HEK293 (cell line): ENCODE measurements around the gene TRMT44.

Source experiments
- TCF7L2 ChIP-seq: IDR thresholded peaks from 2 replicates; pipeline ENCODE4 v1.6.1; 2011; ENCODE audit warnings: low read depth, mild to moderate bottlenecking, inconsistent platforms, low read length, moderate library complexity, borderline replicate concordance
- ZBTB7A ChIP-seq: fragments of 450-650 bp; formaldehyde crosslinking; IDR thresholded peaks from 2 replicates; pipeline ENCODE4 v1.5.1; 2016; ENCODE audit warnings: low read depth, missing biosample characterization, missing genetic modification characterization
- ZNF24 ChIP-seq: fragments of 450-650 bp; formaldehyde crosslinking; IDR thresholded peaks from 2 replicates; pipeline ENCODE4 v1.5.1; 2016; ENCODE audit warnings: missing biosample characterization, missing genetic modification characterization
- ZNF529 ChIP-seq: fragments of 450-650 bp; formaldehyde crosslinking; IDR thresholded peaks from 2 replicates; pipeline ENCODE4 v1.5.1; 2017; ENCODE audit warnings: missing genetic modification characterization, missing biosample characterization; ENCODE audit not compliant: insufficient replicate concordance
- ZNF548 ChIP-seq: fragments of 450-650 bp; formaldehyde crosslinking; IDR thresholded peaks from 2 replicates; pipeline ENCODE4 v1.5.1; 2016; ENCODE audit warnings: missing biosample characterization, missing genetic modification characterization
- ZNF785 ChIP-seq: fragments of 450-650 bp; formaldehyde crosslinking; IDR thresholded peaks from 2 replicates; pipeline ENCODE4 v1.5.1; 2016; ENCODE audit warnings: missing biosample characterization, missing genetic modification characterization
- TF ChIP-seq, protein P1 (sequence below): fragments of 450-650 bp; formaldehyde crosslinking; IDR thresholded peaks from 2 replicates; pipeline ENCODE4 v1.5.1; 2016; ENCODE audit warnings: missing biosample characterization, missing genetic modification characterization
- TF ChIP-seq, protein P2 (sequence below): fragments of 450-650 bp; formaldehyde crosslinking; IDR thresholded peaks from 2 replicates; pipeline ENCODE4 v1.5.1; 2016; ENCODE audit warnings: missing biosample characterization, missing genetic modification characterization, low read depth

DNA sequence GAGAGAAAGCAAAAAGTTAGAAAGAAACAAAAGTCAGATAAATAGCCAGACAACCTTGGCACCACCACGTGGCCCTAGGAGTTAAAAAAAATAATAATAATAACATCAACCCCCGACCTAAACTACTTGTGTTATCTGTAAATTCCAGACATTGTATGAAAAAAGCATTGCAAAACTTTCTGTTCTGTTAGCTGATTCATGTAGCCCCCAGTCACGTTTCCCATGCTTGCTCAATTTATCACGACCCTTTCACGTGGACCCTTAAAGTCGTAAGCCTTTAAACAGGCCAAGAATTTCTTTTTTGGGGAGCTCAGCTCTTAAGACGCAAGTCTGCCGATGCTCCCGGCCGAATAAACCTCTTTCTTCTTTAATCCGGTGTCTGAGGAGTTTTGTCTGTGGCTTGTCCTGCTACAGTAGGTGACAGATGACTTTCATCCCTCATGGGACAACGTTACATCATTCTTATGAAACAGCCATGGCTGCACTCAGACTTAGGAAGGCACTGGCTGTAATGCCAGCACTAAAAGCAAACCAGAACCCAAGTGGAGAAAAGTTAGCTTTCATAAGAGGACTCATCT is 574 bp upstream of the TRMT44 start:
- TF ChIP-seq ZBTB7A (tag by site-specific recombination), result no peak
- no peak for TF ChIP-seq ZNF785
- TF ChIP-seq ZNF548 (tag by site-specific recombination), result no peak
- TF ChIP-seq, protein P1, sequence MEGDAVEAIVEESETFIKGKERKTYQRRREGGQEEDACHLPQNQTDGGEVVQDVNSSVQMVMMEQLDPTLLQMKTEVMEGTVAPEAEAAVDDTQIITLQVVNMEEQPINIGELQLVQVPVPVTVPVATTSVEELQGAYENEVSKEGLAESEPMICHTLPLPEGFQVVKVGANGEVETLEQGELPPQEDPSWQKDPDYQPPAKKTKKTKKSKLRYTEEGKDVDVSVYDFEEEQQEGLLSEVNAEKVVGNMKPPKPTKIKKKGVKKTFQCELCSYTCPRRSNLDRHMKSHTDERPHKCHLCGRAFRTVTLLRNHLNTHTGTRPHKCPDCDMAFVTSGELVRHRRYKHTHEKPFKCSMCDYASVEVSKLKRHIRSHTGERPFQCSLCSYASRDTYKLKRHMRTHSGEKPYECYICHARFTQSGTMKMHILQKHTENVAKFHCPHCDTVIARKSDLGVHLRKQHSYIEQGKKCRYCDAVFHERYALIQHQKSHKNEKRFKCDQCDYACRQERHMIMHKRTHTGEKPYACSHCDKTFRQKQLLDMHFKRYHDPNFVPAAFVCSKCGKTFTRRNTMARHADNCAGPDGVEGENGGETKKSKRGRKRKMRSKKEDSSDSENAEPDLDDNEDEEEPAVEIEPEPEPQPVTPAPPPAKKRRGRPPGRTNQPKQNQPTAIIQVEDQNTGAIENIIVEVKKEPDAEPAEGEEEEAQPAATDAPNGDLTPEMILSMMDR (tag by site-specific recombination), result no peak
- no peak for TF ChIP-seq ZNF529 (tag by site-specific recombination)
- TF ChIP-seq TCF7L2, result no peak
- no peak for TF ChIP-seq ZNF24 (tag by site-specific recombination)
- TF ChIP-seq, protein P2, sequence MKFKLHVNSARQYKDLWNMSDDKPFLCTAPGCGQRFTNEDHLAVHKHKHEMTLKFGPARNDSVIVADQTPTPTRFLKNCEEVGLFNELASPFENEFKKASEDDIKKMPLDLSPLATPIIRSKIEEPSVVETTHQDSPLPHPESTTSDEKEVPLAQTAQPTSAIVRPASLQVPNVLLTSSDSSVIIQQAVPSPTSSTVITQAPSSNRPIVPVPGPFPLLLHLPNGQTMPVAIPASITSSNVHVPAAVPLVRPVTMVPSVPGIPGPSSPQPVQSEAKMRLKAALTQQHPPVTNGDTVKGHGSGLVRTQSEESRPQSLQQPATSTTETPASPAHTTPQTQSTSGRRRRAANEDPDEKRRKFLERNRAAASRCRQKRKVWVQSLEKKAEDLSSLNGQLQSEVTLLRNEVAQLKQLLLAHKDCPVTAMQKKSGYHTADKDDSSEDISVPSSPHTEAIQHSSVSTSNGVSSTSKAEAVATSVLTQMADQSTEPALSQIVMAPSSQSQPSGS (tag by site-specific recombination), result no peak
